IPS DF 19.7 (cell line): ENCODE results near the gene CAMLG.

Source experiments
- DNase-seq: peaks from one replicate; pipeline ENCODE4 v3.0.0-alpha.2; 2013; ENCODE audit warnings: low read depth, low spot score

Gene CAMLG

DNA sequence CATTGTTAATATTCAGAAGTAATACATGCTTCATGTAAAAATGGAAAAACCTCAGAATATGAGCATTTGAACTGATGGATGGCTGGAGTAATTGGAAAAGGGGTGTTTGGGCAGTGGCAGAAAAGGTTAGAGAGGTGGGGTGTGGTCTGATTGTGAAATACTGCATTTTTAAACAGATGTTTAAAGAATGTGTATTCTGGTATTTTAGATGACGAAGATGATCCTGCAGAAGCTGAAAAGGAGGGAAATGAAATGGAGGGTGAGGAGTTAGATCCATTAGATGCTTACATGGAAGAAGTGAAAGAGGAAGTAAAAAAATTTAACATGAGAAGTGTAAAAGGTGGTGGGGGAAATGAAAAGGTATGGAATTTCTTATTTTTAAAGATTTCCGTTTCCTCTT, 39.0 kb downstream of the CAMLG start:
- DNase-seq: no peak

DNA sequence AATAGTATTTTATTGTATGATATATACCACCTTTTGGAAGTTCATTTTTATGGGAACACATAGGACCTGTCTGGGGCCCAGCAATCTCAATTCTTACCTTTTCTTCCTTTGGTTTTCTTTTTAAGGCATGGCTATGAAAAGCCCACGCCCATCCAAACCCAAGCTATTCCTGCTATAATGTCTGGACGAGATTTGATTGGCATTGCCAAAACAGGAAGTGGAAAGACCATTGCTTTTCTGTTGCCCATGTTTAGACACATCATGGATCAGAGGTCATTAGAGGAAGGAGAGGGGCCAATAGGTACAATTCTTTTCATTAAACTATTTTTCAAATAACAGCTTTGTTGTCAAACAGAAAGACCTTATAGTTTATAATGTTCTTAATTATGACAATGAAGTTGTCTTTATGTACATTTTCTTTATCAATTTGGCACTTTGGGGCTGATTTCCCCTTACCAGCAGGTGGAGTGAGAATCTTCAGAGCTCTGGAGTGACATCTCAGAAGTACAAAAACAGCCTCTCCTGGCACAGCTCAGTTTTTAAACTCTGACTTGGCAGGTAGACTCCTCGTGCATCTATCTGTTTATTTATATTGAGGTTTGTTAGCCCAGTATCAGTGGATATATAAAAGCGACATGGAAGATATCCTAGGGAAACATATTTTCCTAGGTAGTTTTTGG, 46.0 kb downstream of the CAMLG start:
- no peak for DNase-seq

DNA sequence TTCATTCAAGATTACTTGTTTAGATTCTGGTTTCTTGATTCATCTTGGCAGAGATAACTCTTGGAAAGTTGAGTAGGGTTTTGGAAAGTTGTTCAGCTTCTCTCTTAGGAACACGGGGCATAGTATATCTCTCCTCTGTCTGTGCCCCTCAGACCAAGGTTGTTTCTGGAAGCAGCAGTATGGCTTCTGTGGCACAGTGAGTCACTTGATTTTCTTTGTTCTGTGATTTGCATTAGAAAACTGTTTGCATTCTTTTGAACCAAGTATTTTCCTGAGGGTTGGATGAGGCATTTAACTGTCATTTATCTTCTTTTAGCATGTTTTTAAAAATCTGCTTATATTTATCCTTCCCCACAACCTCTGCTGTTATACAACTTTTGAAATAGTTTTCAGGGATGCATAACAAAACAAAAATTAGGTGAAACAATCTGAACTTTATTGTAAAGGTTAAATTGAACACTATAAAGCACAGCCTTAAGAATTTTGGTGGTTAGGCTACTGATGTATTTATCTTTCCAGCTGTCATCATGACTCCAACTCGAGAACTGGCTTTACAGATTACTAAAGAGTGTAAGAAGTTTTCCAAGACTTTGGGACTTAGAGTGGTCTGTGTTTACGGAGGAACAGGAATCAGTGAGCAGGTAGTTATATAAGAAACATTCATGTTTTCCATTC, 46.7 kb downstream of the CAMLG start:
- peak; percentile 12 for DNase-seq

DNA sequence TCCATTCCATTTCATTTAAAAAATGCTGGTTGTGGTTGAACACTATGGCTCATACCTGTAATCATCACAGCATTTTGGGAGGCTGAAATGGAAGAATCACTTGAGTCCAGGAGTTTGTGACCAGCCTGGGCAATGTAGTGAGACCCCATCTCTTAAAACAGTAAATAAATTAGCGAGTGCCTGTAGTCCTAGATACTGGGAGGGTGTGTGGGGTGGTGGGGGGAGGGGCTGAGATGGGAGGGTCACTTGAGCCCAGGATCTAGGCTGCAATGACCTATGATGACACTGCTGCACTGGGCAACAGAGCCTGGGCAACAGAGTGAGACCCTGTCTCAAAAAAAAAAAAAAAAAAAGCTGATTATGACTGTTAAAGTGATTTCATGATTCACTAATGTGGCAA, 49.3 kb downstream of the CAMLG start:
- DNase-seq: no peak

DNA sequence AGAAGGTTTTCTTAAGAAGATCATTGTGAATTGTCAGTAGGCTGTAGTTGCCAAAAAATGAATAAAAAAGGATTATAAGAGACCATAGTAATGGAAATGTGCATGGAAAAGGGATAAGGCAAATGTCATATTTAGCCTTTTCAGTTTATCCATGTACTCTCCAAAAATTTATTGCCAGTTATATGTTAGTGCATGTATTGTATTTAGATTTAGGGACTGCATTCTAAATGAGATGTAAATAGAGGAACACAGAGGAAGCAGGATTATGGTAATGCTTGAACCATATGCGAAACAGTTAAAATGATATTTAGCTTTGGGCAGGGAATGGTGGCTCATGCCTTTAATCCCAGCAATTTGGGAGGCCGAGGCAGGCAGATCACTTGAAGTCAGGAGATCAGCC, 53.2 kb downstream of the CAMLG start:
- no peak for DNase-seq

DNA sequence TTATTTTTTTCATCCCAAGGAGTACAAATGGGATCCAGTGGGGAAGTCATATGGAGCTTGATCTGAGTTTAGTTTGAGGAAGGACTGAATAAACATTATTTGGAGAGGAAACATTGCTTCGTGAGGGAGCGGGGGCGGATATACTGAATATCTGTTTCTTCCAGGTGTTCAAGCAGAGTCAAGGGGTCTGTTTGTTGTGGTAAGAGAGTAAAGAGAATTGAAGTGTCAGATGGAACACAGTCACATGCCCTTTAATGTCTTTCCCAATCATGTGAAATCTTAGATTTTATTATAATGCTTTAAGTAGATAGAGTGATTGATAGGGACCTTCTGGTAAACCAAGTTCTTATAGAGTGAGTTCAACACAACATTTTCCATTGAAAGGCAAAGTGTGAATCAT, 53.9 kb downstream of the CAMLG start:
- no peak for DNase-seq

DNA sequence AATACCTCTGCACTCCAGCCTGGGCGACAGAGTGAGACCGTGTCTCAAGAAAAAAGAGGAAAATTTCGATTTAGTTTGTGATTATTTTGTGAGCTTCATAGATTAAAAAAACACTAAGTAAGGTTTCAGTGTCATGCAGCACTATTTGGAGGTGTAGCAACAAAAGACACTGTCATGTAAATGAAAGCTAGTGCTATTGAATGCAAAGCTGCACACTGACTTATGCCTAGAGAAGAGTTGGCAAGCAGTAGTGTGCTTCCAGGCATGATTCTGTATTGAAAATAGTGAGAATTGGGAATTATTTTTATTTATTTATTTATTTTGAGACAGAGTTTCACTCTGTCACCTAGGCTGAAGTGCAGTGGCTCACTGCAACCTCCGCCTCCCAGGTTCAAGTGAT, 54.8 kb downstream of the CAMLG start:
- no peak for DNase-seq

DNA sequence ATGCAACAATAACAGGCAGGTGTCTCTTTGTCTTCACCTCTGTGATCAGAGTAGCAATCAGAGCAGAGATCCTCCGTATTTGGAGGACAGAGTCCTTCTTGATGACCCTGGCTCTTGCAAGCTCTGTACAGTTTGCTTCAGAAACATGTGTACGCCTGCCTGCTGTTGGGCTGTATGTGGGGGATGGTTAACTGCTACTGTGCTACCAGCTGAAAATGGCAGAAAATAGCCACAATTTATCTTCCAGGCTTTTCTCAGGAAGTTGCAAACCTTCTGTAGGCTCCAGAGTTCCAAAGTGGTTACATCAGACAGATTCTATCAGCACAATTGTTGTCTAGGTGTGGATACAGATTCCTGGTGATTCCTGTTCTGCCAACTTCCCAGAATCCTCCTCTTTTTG, 55.7 kb downstream of the CAMLG start:
- DNase-seq: no peak

DNA sequence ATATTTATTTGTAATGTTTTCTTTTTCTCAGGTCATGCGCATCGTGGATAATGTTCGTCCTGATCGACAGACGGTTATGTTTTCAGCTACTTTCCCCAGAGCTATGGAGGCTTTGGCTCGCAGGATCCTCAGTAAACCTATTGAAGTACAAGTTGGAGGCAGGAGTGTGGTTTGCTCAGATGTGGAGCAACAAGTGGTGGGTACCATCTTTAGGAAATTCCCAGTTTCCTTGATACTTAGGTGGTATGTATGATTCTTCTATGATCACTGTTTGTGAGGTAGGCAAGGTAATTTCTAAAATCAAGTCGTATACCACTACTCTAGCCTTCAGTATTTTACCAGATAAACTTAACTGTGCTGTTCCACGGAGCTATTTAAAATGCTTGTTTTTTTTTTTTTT, 56.5 kb downstream of the CAMLG start:
- DNase-seq: no peak

DNA sequence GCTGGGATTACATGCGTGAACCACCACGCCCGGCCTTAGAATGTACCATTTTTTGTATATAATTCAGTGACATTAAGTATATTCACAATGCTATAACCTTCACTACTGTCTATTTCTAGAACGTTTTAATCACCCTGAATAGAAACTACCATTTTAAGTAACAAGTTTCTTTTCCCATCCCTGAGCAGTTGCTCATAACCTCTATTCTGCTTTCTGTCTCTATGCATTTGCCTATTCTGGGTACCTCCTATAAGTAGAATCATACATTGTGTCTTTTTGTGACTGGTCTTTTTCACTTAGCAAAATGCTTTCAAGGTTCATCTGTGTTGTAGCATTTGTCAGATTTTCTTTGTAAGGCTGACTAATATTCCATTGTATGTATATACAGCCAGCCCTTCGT, 60.1 kb downstream of the CAMLG start:
- DNase-seq: no peak
